WTC11 (cell line): Measurements from ENCODE around the gene GORASP1. TPM values are rescaled to one million over a fixed set of nuclear protein-coding genes. Genes with fewer than 3 reads are reported as not detected.
A peak's percentile ranks its signal among the peaks of the same experiment; 100 is the strongest.

Source experiments
- ATAC-seq: fragments of 200-7000 bp; cut with Tn5 transposase; 2 replicates; pipeline ENCODE4 v1.10.0; 2021; ENCODE audit warnings: mild to moderate bottlenecking, moderate library complexity
- CTCF ChIA-PET: fragments of 300-600 bp; sonication (Branson Sonifier 250); formaldehyde crosslinking; loops from one replicate; lab custom pipeline; 2021; ENCODE audit warnings: antibody characterized with exemption; lab: Charles Lee
- POLR2A ChIA-PET: fragments of 350-600 bp; sonication (Branson Sonifier 250); formaldehyde crosslinking; loops from one replicate; lab custom pipeline; 2021; ENCODE audit warnings: antibody characterized with exemption; lab: Charles Lee
- DNase-seq: peaks from one replicate; pipeline ENCODE4 v3.0.0; 2021; ENCODE audit warnings: low spot score
- H3K27ac Mint-ChIP-seq: 2 replicates; pipeline ENCODE4 v1.8.0; 2021; ENCODE audit warnings: mixed read lengths
- H3K27me3 Mint-ChIP-seq: 2 replicates; pipeline ENCODE4 v1.8.0; 2021; ENCODE audit warnings: low read depth, mild to moderate bottlenecking, moderate library complexity, mixed read lengths
- H3K36me3 Mint-ChIP-seq: 2 replicates; pipeline ENCODE4 v1.8.0; 2021; ENCODE audit warnings: mixed read lengths
- H3K4me1 Mint-ChIP-seq: 2 replicates; pipeline ENCODE4 v1.8.0; 2022; ENCODE audit warnings: mixed read lengths
- H3K4me3 Mint-ChIP-seq: 2 replicates; pipeline ENCODE4 v1.8.0; 2021; ENCODE audit warnings: mild to moderate bottlenecking, moderate library complexity, mixed read lengths
- H3K9me3 Mint-ChIP-seq: 2 replicates; pipeline ENCODE4 v1.8.0; 2021; ENCODE audit warnings: mixed read lengths
- CREM ChIP-seq: sonication (generic); formaldehyde crosslinking; IDR thresholded peaks from 2 replicates; pipeline ENCODE4 v1.8.1; 2022; ENCODE audit warnings: mild to moderate bottlenecking, missing genetic modification reagents, moderate library complexity
- ESRRA ChIP-seq: sonication (generic); formaldehyde crosslinking; IDR thresholded peaks from 2 replicates; pipeline ENCODE4 v1.8.1; 2022; ENCODE audit warnings: mild to moderate bottlenecking, missing genetic modification reagents, borderline replicate concordance
- FOXJ3 ChIP-seq: sonication (generic); formaldehyde crosslinking; IDR thresholded peaks from 2 replicates; pipeline ENCODE4 v1.9.0; 2021; ENCODE audit warnings: missing genetic modification reagents, mild to moderate bottlenecking, borderline replicate concordance
- GTF2I ChIP-seq: fragments of 250-450 bp; sonication (Bioruptor Pico); conservative IDR thresholded peaks from 2 replicates; pipeline ENCODE4 v1.4.0; 2021; ENCODE audit warnings: mild to moderate bottlenecking
- MYBL2 ChIP-seq: sonication (generic); formaldehyde crosslinking; IDR thresholded peaks from 2 replicates; pipeline ENCODE4 v1.8.1; 2023; ENCODE audit warnings: mild to moderate bottlenecking, moderate library complexity, missing genetic modification reagents
- NR2C2 ChIP-seq: sonication (generic); formaldehyde crosslinking; IDR thresholded peaks from 2 replicates; pipeline ENCODE4 v1.8.0; 2022; ENCODE audit warnings: mild to moderate bottlenecking, missing genetic modification reagents
- OVOL2 ChIP-seq: fragments of 250-450 bp; sonication (Bioruptor Pico); IDR thresholded peaks from 2 replicates; pipeline ENCODE4 v1.9.0; 2021; ENCODE audit warnings: mild to moderate bottlenecking, borderline replicate concordance
- SOX15 ChIP-seq: fragments of 250-450 bp; sonication (Bioruptor Pico); IDR thresholded peaks from 2 replicates; pipeline ENCODE4 v1.9.0; 2021; ENCODE audit warnings: mild to moderate bottlenecking
- SP1 ChIP-seq: sonication (generic); formaldehyde crosslinking; conservative IDR thresholded peaks from 2 replicates; pipeline ENCODE4 v1.8.1; 2022; ENCODE audit warnings: missing genetic modification reagents
- TCF7 ChIP-seq: sonication (generic); formaldehyde crosslinking; IDR thresholded peaks from 2 replicates; pipeline ENCODE4 v1.8.0; 2022; ENCODE audit warnings: mild to moderate bottlenecking, low read depth, missing genetic modification reagents, moderate library complexity
- ZBTB43 ChIP-seq: sonication (generic); formaldehyde crosslinking; IDR thresholded peaks from 2 replicates; pipeline ENCODE4 v1.8.1; 2023; ENCODE audit warnings: mild to moderate bottlenecking, missing genetic modification reagents
- ZMAT4 ChIP-seq: fragments of 250-450 bp; sonication (Bioruptor Pico); IDR thresholded peaks from 2 replicates; pipeline ENCODE4 v1.9.0; 2021; ENCODE audit warnings: mild to moderate bottlenecking
- ZNF532 ChIP-seq: fragments of 250-450 bp; sonication (Bioruptor Pico); IDR thresholded peaks from 2 replicates; pipeline ENCODE4 v1.9.0; 2021; ENCODE audit warnings: mild to moderate bottlenecking, borderline replicate concordance
- total RNA-seq: library from RNA; stranded (reverse); gene quantifications from 3 replicates; pipeline ENCODE4 v1.2.3, GENCODE V29; 2021
- TF ChIP-seq, protein P1 (sequence below): fragments of 200-600 bp; IDR thresholded peaks from 2 replicates; pipeline ENCODE4 v1.8.0; 2022; ENCODE audit warnings: antibody characterized with exemption
- TF ChIP-seq, protein P2 (sequence below): sonication (generic); formaldehyde crosslinking; IDR thresholded peaks from 2 replicates; pipeline ENCODE4 v1.8.0; 2022; ENCODE audit warnings: mild to moderate bottlenecking, missing genetic modification reagents
- TF ChIP-seq, protein P3 (sequence below): sonication (generic); formaldehyde crosslinking; IDR thresholded peaks from 2 replicates; pipeline ENCODE4 v1.8.1; 2023; ENCODE audit warnings: mild to moderate bottlenecking, missing genetic modification reagents, moderate library complexity

Gene GORASP1
- total RNA-seq, 1 experiment from 2014 or later = 47.4 TPM

- DNase-seq (peak; percentile 51), ATAC-seq (peak; percentile 100)
- Mint-ChIP-seq H3K4me1 (0 out of 2 replicates have a peak, but pooled peaks cover 3% of the 10 kb centered on the region), H3K9me3 (no peaks in the 10 kb centered on the region)
- CTCF ChIA-PET = interaction anchor here (1.0 to 1.2 kb wide), 6 partner anchors 16 to 223 kb away, joined by 3 to 7 read pairs (median 3); no protein-coding TSS in a partner anchor
- no peak for TF ChIP-seq MYBL2
- TF ChIP-seq, protein P1, sequence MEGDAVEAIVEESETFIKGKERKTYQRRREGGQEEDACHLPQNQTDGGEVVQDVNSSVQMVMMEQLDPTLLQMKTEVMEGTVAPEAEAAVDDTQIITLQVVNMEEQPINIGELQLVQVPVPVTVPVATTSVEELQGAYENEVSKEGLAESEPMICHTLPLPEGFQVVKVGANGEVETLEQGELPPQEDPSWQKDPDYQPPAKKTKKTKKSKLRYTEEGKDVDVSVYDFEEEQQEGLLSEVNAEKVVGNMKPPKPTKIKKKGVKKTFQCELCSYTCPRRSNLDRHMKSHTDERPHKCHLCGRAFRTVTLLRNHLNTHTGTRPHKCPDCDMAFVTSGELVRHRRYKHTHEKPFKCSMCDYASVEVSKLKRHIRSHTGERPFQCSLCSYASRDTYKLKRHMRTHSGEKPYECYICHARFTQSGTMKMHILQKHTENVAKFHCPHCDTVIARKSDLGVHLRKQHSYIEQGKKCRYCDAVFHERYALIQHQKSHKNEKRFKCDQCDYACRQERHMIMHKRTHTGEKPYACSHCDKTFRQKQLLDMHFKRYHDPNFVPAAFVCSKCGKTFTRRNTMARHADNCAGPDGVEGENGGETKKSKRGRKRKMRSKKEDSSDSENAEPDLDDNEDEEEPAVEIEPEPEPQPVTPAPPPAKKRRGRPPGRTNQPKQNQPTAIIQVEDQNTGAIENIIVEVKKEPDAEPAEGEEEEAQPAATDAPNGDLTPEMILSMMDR = peak; percentile 21; the same call in 1 of the 2 replicates
- TF ChIP-seq, all 79 proteins: peak for 1
- H3K27me3 Mint-ChIP-seq = no peaks in the 10 kb centered on the region
- POLR2A ChIA-PET = no interaction called here
- H3K36me3 Mint-ChIP-seq = peaks cover 8% of the 10 kb centered on the region
- H3K27ac Mint-ChIP-seq = no peak overlapping the region
- no peak overlapping the region for H3K4me3 Mint-ChIP-seq
These were observed 42.2 kb downstream of the GORASP1 start for GRCh38 chr3:39065197-39065596.

GRCh38 chr3:39064646-39065045 lies 42.8 kb downstream of the GORASP1 start:
- ATAC-seq = no peak

More at GRCh38 chr3:39064646-39065045, 42.8 kb downstream of the GORASP1 start:
- CTCF ChIA-PET = interaction anchor here (1.0 to 1.2 kb wide), 6 partner anchors 16 to 224 kb away, joined by 3 to 7 read pairs (median 3); no protein-coding TSS in a partner anchor
- Mint-ChIP-seq H3K4me3 (no peak overlapping the region), H3K4me1 (0 out of 2 replicates have a peak, but pooled peaks cover 3% of the 10 kb centered on the region), H3K27ac (no peak overlapping the region), H3K36me3 (peaks cover 6% of the 10 kb centered on the region), H3K9me3 (no peaks in the 10 kb centered on the region), H3K27me3 (no peaks in the 10 kb centered on the region)
- no peak for DNase-seq
- no peak for TF ChIP-seq SP1 (CRISPR knock-in tag)
- TF ChIP-seq OVOL2 = no peak
- TF ChIP-seq SOX15 = no peak
- TF ChIP-seq TCF7 (CRISPR knock-in tag) = no peak
- no peak for TF ChIP-seq NR2C2 (CRISPR knock-in tag)
- TF ChIP-seq, protein P2, sequence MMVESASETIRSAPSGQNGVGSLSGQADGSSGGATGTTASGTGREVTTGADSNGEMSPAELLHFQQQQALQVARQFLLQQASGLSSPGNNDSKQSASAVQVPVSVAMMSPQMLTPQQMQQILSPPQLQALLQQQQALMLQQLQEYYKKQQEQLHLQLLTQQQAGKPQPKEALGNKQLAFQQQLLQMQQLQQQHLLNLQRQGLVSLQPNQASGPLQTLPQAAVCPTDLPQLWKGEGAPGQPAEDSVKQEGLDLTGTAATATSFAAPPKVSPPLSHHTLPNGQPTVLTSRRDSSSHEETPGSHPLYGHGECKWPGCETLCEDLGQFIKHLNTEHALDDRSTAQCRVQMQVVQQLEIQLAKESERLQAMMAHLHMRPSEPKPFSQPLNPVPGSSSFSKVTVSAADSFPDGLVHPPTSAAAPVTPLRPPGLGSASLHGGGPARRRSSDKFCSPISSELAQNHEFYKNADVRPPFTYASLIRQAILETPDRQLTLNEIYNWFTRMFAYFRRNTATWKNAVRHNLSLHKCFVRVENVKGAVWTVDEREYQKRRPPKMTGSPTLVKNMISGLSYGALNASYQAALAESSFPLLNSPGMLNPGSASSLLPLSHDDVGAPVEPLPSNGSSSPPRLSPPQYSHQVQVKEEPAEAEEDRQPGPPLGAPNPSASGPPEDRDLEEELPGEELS (CRISPR knock-in tag) = no peak
- TF ChIP-seq CREM (CRISPR knock-in tag) = no peak
- no peak for TF ChIP-seq FOXJ3
- no peak for TF ChIP-seq ESRRA (CRISPR knock-in tag)
- TF ChIP-seq GTF2I (CRISPR knock-in tag) = no peak
- no peak for TF ChIP-seq ZBTB43
- no peak for TF ChIP-seq ZMAT4 (CRISPR knock-in tag)
- no peak for TF ChIP-seq ZNF532
- TF ChIP-seq, protein P3, sequence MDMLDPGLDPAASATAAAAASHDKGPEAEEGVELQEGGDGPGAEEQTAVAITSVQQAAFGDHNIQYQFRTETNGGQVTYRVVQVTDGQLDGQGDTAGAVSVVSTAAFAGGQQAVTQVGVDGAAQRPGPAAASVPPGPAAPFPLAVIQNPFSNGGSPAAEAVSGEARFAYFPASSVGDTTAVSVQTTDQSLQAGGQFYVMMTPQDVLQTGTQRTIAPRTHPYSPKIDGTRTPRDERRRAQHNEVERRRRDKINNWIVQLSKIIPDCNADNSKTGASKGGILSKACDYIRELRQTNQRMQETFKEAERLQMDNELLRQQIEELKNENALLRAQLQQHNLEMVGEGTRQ (CRISPR knock-in tag) = no peak
- POLR2A ChIA-PET = no interaction called here
